Nucleus accumbens (tissue), 56 donors: ENCODE results near the gene OGDHL.

Source experiments
- DNase-seq, 56 donors: peaks; one replicate each; lab custom pipeline; 2025; lab: John Stamatoyannopoulos, UW

The OGDHL gene

GRCh38 chr10:49698679-49699078 is 63.4 kb downstream of the OGDHL start:
- no peak for DNase-seq

GRCh38 chr10:49696311-49696710 is 65.8 kb downstream of the OGDHL start:
- no peak for DNase-seq

- no peak for DNase-seq
These were observed 67.7 kb downstream of the OGDHL start for GRCh38 chr10:49694466-49694865.

- no peak for DNase-seq
These were observed 70.5 kb downstream of the OGDHL start for GRCh38 chr10:49691588-49691987.

GRCh38 chr10:49690698-49691356 is 71.3 kb downstream of the OGDHL start:
- DNase-seq = no peak

- DNase-seq = no peak
These were observed 72.1 kb downstream of the OGDHL start for GRCh38 chr10:49689882-49690510.

- no peak for DNase-seq
These were observed 73.2 kb downstream of the OGDHL start for GRCh38 chr10:49688920-49689319.

- DNase-seq = no peak
These were observed 73.8 kb downstream of the OGDHL start for GRCh38 chr10:49688261-49688846.

GRCh38 chr10:49686651-49687050 is 75.5 kb downstream of the OGDHL start:
- no peak for DNase-seq
